HepG2 (cell line): ENCODE results near the gene THSD4. TPM values are rescaled to one million over a fixed set of nuclear protein-coding genes. Genes with fewer than 3 reads are reported as not detected.
A peak's percentile ranks its signal among the peaks of the same experiment; 100 is the strongest.

Source experiments
- ATF4 ChIP-seq, 2 experiments: fragments of 450-650 bp in 1 of 2; sonication (generic) in 1 of 2; formaldehyde crosslinking; IDR thresholded peaks; 2 replicates each; pipeline versions ENCODE4 v1.5.0 to v1.8.0; 2020 to 2022; ENCODE audit warnings: mild to moderate bottlenecking in 1 of 2, missing genetic modification reagents in 1 of 2
- KAT2B ChIP-seq: fragments of 150-350 bp; IDR thresholded peaks from 2 replicates; pipeline ENCODE4 v1.6.1; 2014; ENCODE audit warnings: low read depth, low read length, borderline replicate concordance
- MEF2D ChIP-seq: sonication (generic); formaldehyde crosslinking; IDR thresholded peaks from 2 replicates; pipeline ENCODE4 v1.5.1; 2020; ENCODE audit warnings: mild to moderate bottlenecking, missing genetic modification reagents
- MXD3 ChIP-seq: IDR thresholded peaks from 2 replicates; pipeline ENCODE4 v1.6.1; 2016; ENCODE audit warnings: mild to moderate bottlenecking, missing biosample characterization, missing genetic modification reagents
- NFE2L2 ChIP-seq: fragments of 150-350 bp; IDR thresholded peaks from 2 replicates; pipeline ENCODE4 v1.6.1; 2014; ENCODE audit warnings: low read length
- NFIB ChIP-seq: sonication (generic); formaldehyde crosslinking; IDR thresholded peaks from 2 replicates; pipeline ENCODE4 v1.9.0; 2021; ENCODE audit warnings: missing genetic modification reagents, mild to moderate bottlenecking, borderline replicate concordance
- SMAD1 ChIP-seq: sonication (generic); formaldehyde crosslinking; IDR thresholded peaks from 2 replicates; pipeline ENCODE4 v1.4.0; 2020; ENCODE audit warnings: missing genetic modification reagents, low read depth, mild to moderate bottlenecking, borderline replicate concordance
- STAG1 ChIP-seq: sonication (generic); formaldehyde crosslinking; IDR thresholded peaks from 2 replicates; pipeline ENCODE4 v1.4.0; 2020; ENCODE audit warnings: missing genetic modification reagents
- TBX3 ChIP-seq: fragments of 450-650 bp; IDR thresholded peaks from 2 replicates; pipeline ENCODE4 v1.6.1; 2017; ENCODE audit warnings: antibody characterized with exemption, mild to moderate bottlenecking, inconsistent platforms, borderline replicate concordance
- ZHX2 ChIP-seq, 2 experiments: sonication (generic) in 1 of 2; formaldehyde crosslinking in 1 of 2; IDR thresholded peaks; 2 replicates each; pipeline versions ENCODE4 v1.6.1 to v1.9.0; 2014 to 2022; ENCODE audit warnings: antibody characterized with exemption in 1 of 2, borderline replicate concordance in 1 of 2, inconsistent platforms in 1 of 2, low read depth in 1 of 2, missing genetic modification reagents in 1 of 2
- ZNF264 ChIP-seq: sonication (generic); formaldehyde crosslinking; IDR thresholded peaks from 2 replicates; pipeline ENCODE4 v1.4.0; 2020; ENCODE audit warnings: missing genetic modification reagents
- ZNF446 ChIP-seq: sonication (generic); formaldehyde crosslinking; IDR thresholded peaks from 2 replicates; pipeline ENCODE4 v1.5.0; 2020; ENCODE audit warnings: mild to moderate bottlenecking, missing genetic modification reagents
- ZNF609 ChIP-seq: sonication (generic); formaldehyde crosslinking; IDR thresholded peaks from 2 replicates; pipeline ENCODE4 v1.4.0; 2020; ENCODE audit warnings: mild to moderate bottlenecking, missing genetic modification reagents, borderline replicate concordance
- ZNF703 ChIP-seq: sonication (generic); formaldehyde crosslinking; IDR thresholded peaks from 2 replicates; pipeline ENCODE4 v1.5.1; 2020; ENCODE audit warnings: missing genetic modification reagents, mild to moderate bottlenecking, moderate library complexity, borderline replicate concordance
- ZSCAN12 ChIP-seq: sonication (generic); formaldehyde crosslinking; IDR thresholded peaks from 2 replicates; pipeline ENCODE4 v1.9.0; 2021; ENCODE audit warnings: mild to moderate bottlenecking, missing genetic modification reagents
- ZZZ3 ChIP-seq: sonication (generic); formaldehyde crosslinking; IDR thresholded peaks from 2 replicates; pipeline ENCODE4 v1.4.0; 2020; ENCODE audit warnings: missing genetic modification reagents, mild to moderate bottlenecking, borderline replicate concordance
- polyA plus RNA-seq, 8 experiments: library from polyadenylated mRNA; depleted of rRNA in 3 of 8; stranded (reverse) in 7 of 8; unstranded in 1 of 8; fragments of >200 nt; fragmentation: Illumina TruSeq in 4 of 8; extraction: Trizol in 4 of 8; gene quantifications; 2 replicates each; pipeline versions ENCODE4 v1.2.1 to v1.2.3, GENCODE V29; 2011 to 2016; ENCODE audit warnings: low read depth in 4 of 8, missing spikeins in 1 of 8, mixed read lengths in 1 of 8; ENCODE audit not compliant: insufficient read depth in 1 of 8
- total RNA-seq, 5 experiments: library from RNA; depleted of rRNA; stranded (reverse); fragments of >200 nt; fragmentation: Illumina TruSeq; extraction: Trizol; gene quantifications; 2 replicates each; pipeline ENCODE4 v1.2.3, GENCODE V29; 2016; ENCODE audit warnings: low read depth in 1 of 5

The THSD4 gene
- total and polyA plus RNA-seq, 2 of the 13 experiments (the other 11 are each of a cell fraction or from before 2014, with no cell fraction given): 0.07 to 0.21 TPM

- TF ChIP-seq ZNF609 (CRISPR knock-in tag) (peak; percentile 92), MEF2D (CRISPR knock-in tag) (peak; percentile 96), MXD3 (no peak), ZNF264 (peak; percentile 78; the same call in 1 of the 2 replicates), NFE2L2 (no peak), KAT2B (peak; percentile 23; the same call in 1 of the 2 replicates), ZHX2 (IDR thresholded peaks at IDR 0.05; ENCODE audit: low read depth) (no peak), ZHX2 (CRISPR knock-in tag; IDR thresholded peaks at IDR 0.05; ENCODE audit: borderline replicate concordance) (no peak), ZNF446 (CRISPR knock-in tag) (no peak), SMAD1 (CRISPR knock-in tag) (no peak), NFIB (CRISPR knock-in tag) (no peak), ATF4 (CRISPR knock-in tag; IDR thresholded peaks at IDR 0.05) (no peak), TBX3 (peak; percentile 82; the same call in 1 of the 2 replicates), ZZZ3 (no peak), ZSCAN12 (CRISPR knock-in tag) (no peak), STAG1 (no peak), ZNF703 (CRISPR knock-in tag) (no peak; the same call in 1 of the 2 replicates)
Measured at GRCh38 chr15:71654042-71654719, 538.9 kb downstream of the THSD4 start (continued).
